Activated CD4-positive, alpha-beta T cell treated with anti-CD3 and anti-CD28 coated beads, Interleukin-2, amount 10 ng/mL, durations not matched to agents 7 days and 5 days (primary cell): ENCODE results near the gene DYNLT2B. TPM values are rescaled to one million over a fixed set of nuclear protein-coding genes. Genes with fewer than 3 reads are reported as not detected.
"Not testable (repeated sequence)": the region's sequence is repeated elsewhere in the genome, so short reads cannot be mapped to it uniquely, and the experiment has no call there.

Source experiments
- CTCF ChIA-PET: fragments of 350-600 bp; sonication (Branson Sonifier 250); formaldehyde crosslinking; loops from one replicate; lab custom pipeline; 2021; ENCODE audit warnings: antibody characterized with exemption; lab: Charles Lee
- POLR2A ChIA-PET: fragments of 350-600 bp; sonication (Branson Sonifier 250); formaldehyde crosslinking; loops from one replicate; lab custom pipeline; 2021; ENCODE audit warnings: antibody characterized with exemption; lab: Charles Lee
- DNase-seq: peaks from one replicate; pipeline ENCODE4 v3.0.0-alpha.2; 2020
- H3K27ac Mint-ChIP-seq: one replicate; pipeline ENCODE4 v1.8.0; 2021; ENCODE audit warnings: mild to moderate bottlenecking, moderate library complexity, mixed read lengths
- H3K27me3 Mint-ChIP-seq: one replicate; pipeline ENCODE4 v1.8.0; 2021; ENCODE audit warnings: mixed read lengths
- H3K36me3 Mint-ChIP-seq: one replicate; pipeline ENCODE4 v1.8.0; 2021; ENCODE audit warnings: low read depth, mixed read lengths
- H3K4me1 Mint-ChIP-seq: one replicate; pipeline ENCODE4 v1.8.0; 2021; ENCODE audit warnings: mixed read lengths
- H3K4me3 Mint-ChIP-seq: one replicate; pipeline ENCODE4 v1.8.0; 2021; ENCODE audit warnings: mild to moderate bottlenecking, moderate library complexity, mixed read lengths
- H3K9me3 Mint-ChIP-seq: one replicate; pipeline ENCODE4 v1.8.0; 2021; ENCODE audit warnings: mixed read lengths
- total RNA-seq, 2 experiments: library from RNA; stranded (reverse); gene quantifications; one replicate each; pipeline ENCODE4 v1.2.3, GENCODE V29; 2021

The DYNLT2B gene
- total RNA-seq = 10 to 100 TPM; 20.3 to 23.0 TPM

- H3K36me3 Mint-ChIP-seq = peaks cover 7% of the 10 kb centered on the region
- CTCF ChIA-PET = interaction anchor here (0.7 to 2.2 kb wide), 6 partner anchors 15 to 211 kb away, joined by 3 to 13 read pairs (median 3); no protein-coding TSS in a partner anchor
- H3K4me1 Mint-ChIP-seq = peaks cover 24% of the 10 kb centered on the region
- H3K9me3 Mint-ChIP-seq = no peaks in the 10 kb centered on the region
- POLR2A ChIA-PET = interaction anchor here (0.6 to 0.7 kb wide), 2 partner anchors 97 to 551 kb away, joined by 3 read pairs; no protein-coding TSS in a partner anchor
- H3K4me3 Mint-ChIP-seq = peak within 1 kb of the TSS; percentile 93
- no peaks in the 10 kb centered on the region for H3K27me3 Mint-ChIP-seq
- H3K27ac Mint-ChIP-seq = peak within 1 kb of the TSS; percentile 99
- peak; percentile 88 for DNase-seq
Measured at GRCh38 chr3:196317687-196318467, at the start of gene DYNLT2B. Gene DYNLT2B, minus strand, starts transcription at chr3:196318240. Its CDS starts 88 bp downstream, at chr3:196318152.

GRCh38 chr3:196365736-196366135, 47.7 kb upstream of the DYNLT2B start:
- H3K9me3 Mint-ChIP-seq = no peaks in the 10 kb centered on the region
- peaks cover 33% of the 10 kb centered on the region for H3K36me3 Mint-ChIP-seq
- no peaks in the 10 kb centered on the region for H3K27me3 Mint-ChIP-seq
- no peaks in the 10 kb centered on the region for H3K4me1 Mint-ChIP-seq
- ChIA-PET POLR2A (interaction anchor here (0.6 kb wide), 1 partner anchor 67 kb away, joined by 4 read pairs; no protein-coding TSS in a partner anchor), CTCF (interaction anchor here (0.6 to 1.0 kb wide), 4 partner anchors 58 to 293 kb away, joined by 3 to 6 read pairs (median 3); no protein-coding TSS in a partner anchor)
- no peak overlapping the region for H3K4me3 Mint-ChIP-seq
- no peak for DNase-seq
- H3K27ac Mint-ChIP-seq = no peak overlapping the region

- ChIA-PET CTCF (interaction anchor here (0.9 to 1.4 kb wide), 3 partner anchors 16 to 169 kb away, joined by 3 to 4 read pairs (median 3); no protein-coding TSS in a partner anchor), POLR2A (no interaction called here)
- H3K36me3 Mint-ChIP-seq = peaks cover 51% of the 10 kb centered on the region
- no peaks in the 10 kb centered on the region for H3K9me3 Mint-ChIP-seq
- peaks cover 14% of the 10 kb centered on the region for H3K4me1 Mint-ChIP-seq
- DNase-seq = no peak
- H3K4me3 Mint-ChIP-seq = no peak overlapping the region
- no peaks in the 10 kb centered on the region for H3K27me3 Mint-ChIP-seq
- H3K27ac Mint-ChIP-seq = no peak overlapping the region
Measured at GRCh38 chr3:196360586-196360985, 42.5 kb upstream of the DYNLT2B start.

- peak overlapping the region; percentile 9 for H3K27ac Mint-ChIP-seq
- peaks cover 56% of the 10 kb centered on the region for H3K36me3 Mint-ChIP-seq
- CTCF ChIA-PET = interaction anchor here (0.6 to 1.1 kb wide), 2 partner anchors 113 to 368 kb away, joined by 3 to 4 read pairs; no protein-coding TSS in a partner anchor
- H3K27me3 Mint-ChIP-seq, POLR2A ChIA-PET, H3K4me3 Mint-ChIP-seq, H3K9me3 Mint-ChIP-seq, DNase-seq: not testable (repeated sequence)
- H3K4me1 Mint-ChIP-seq = peaks cover 14% of the 10 kb centered on the region
Measured at GRCh38 chr3:196358540-196358939, 40.5 kb upstream of the DYNLT2B start.

- Mint-ChIP-seq H3K27ac (peak overlapping the region; percentile 63), H3K4me3 (no peak overlapping the region), H3K36me3 (peaks cover 56% of the 10 kb centered on the region), H3K27me3 (no peaks in the 10 kb centered on the region), H3K4me1 (peaks cover 14% of the 10 kb centered on the region), H3K9me3 (no peaks in the 10 kb centered on the region)
- CTCF ChIA-PET = interaction anchor here (0.6 kb wide), 2 partner anchors 368 to 1065 kb away, joined by 3 to 4 read pairs; no protein-coding TSS in a partner anchor
- peak; percentile 12 for DNase-seq
- POLR2A ChIA-PET = no interaction called here
Measured at GRCh38 chr3:196357905-196358304, 39.9 kb upstream of the DYNLT2B start.

- Mint-ChIP-seq H3K9me3 (no peaks in the 10 kb centered on the region), H3K27me3 (no peaks in the 10 kb centered on the region), H3K27ac (no peak overlapping the region), H3K4me1 (peaks cover 14% of the 10 kb centered on the region), H3K36me3 (peaks cover 49% of the 10 kb centered on the region), H3K4me3 (no peak overlapping the region)
- CTCF ChIA-PET = no interaction called here
- POLR2A ChIA-PET = no interaction called here
- no peak for DNase-seq
Measured at GRCh38 chr3:196356556-196356955, 38.5 kb upstream of the DYNLT2B start.

- ChIA-PET CTCF (no interaction called here), POLR2A (no interaction called here)
- H3K27me3 Mint-ChIP-seq = no peaks in the 10 kb centered on the region
- no peak for DNase-seq
- H3K27ac Mint-ChIP-seq = no peak overlapping the region
- no peak overlapping the region for H3K4me3 Mint-ChIP-seq
- H3K4me1 Mint-ChIP-seq = peaks cover 14% of the 10 kb centered on the region
- no peaks in the 10 kb centered on the region for H3K9me3 Mint-ChIP-seq
- H3K36me3 Mint-ChIP-seq = peaks cover 42% of the 10 kb centered on the region
Measured at GRCh38 chr3:196355668-196356067, 37.6 kb upstream of the DYNLT2B start.

- Mint-ChIP-seq H3K4me3 (no peak overlapping the region), H3K27ac (no peak overlapping the region), H3K36me3 (peaks cover 32% of the 10 kb centered on the region), H3K4me1 (peaks cover 11% of the 10 kb centered on the region), H3K9me3 (no peaks in the 10 kb centered on the region), H3K27me3 (no peaks in the 10 kb centered on the region)
- POLR2A ChIA-PET = no interaction called here
- DNase-seq = no peak
- CTCF ChIA-PET = interaction anchor here (0.7 to 0.9 kb wide), 2 partner anchors 9 to 34 kb away, joined by 3 to 4 read pairs; no protein-coding TSS in a partner anchor
Measured at GRCh38 chr3:196354132-196354531, 36.1 kb upstream of the DYNLT2B start.

GRCh38 chr3:196351541-196351940, 33.5 kb upstream of the DYNLT2B start:
- Mint-ChIP-seq H3K9me3 (no peaks in the 10 kb centered on the region), H3K4me1 (no peaks in the 10 kb centered on the region), H3K4me3 (no peak overlapping the region), H3K27ac (no peak overlapping the region), H3K27me3 (no peaks in the 10 kb centered on the region), H3K36me3 (peaks cover 29% of the 10 kb centered on the region)
- ChIA-PET CTCF (interaction anchor here (1.2 to 1.5 kb wide), 2 partner anchors 39 to 171 kb away, joined by 3 read pairs; no protein-coding TSS in a partner anchor), POLR2A (no interaction called here)
- DNase-seq = no peak

GRCh38 chr3:196350067-196350466, 32.0 kb upstream of the DYNLT2B start:
- no peak overlapping the region for H3K4me3 Mint-ChIP-seq
- H3K27me3 Mint-ChIP-seq = no peaks in the 10 kb centered on the region
- no peak for DNase-seq
- peaks cover 5% of the 10 kb centered on the region for H3K9me3 Mint-ChIP-seq
- H3K4me1 Mint-ChIP-seq = no peaks in the 10 kb centered on the region
- ChIA-PET POLR2A (no interaction called here), CTCF (interaction anchor here (1.6 kb wide), 1 partner anchor 12 kb away, joined by 4 read pairs; the partner anchor contains the start of gene TM4SF19)
- H3K27ac Mint-ChIP-seq = no peak overlapping the region
- peaks cover 21% of the 10 kb centered on the region for H3K36me3 Mint-ChIP-seq

- H3K4me3 Mint-ChIP-seq = no peak overlapping the region
- H3K4me1 Mint-ChIP-seq = no peaks in the 10 kb centered on the region
- peaks cover 5% of the 10 kb centered on the region for H3K9me3 Mint-ChIP-seq
- peaks cover 17% of the 10 kb centered on the region for H3K36me3 Mint-ChIP-seq
- ChIA-PET CTCF (no interaction called here), POLR2A (no interaction called here)
- no peak overlapping the region for H3K27ac Mint-ChIP-seq
- H3K27me3 Mint-ChIP-seq = no peaks in the 10 kb centered on the region
- DNase-seq = no peak
Measured at GRCh38 chr3:196348698-196349097, 30.7 kb upstream of the DYNLT2B start.

- no peaks in the 10 kb centered on the region for H3K4me1 Mint-ChIP-seq
- no peak overlapping the region for H3K27ac Mint-ChIP-seq
- ChIA-PET CTCF (interaction anchor here (1.3 kb wide), 1 partner anchor 16 kb away, joined by 3 read pairs; no protein-coding TSS in a partner anchor), POLR2A (interaction anchor here (0.6 kb wide), 1 partner anchor 97 kb away, joined by 3 read pairs; no protein-coding TSS in a partner anchor)
- H3K27me3 Mint-ChIP-seq = no peaks in the 10 kb centered on the region
- peaks cover 16% of the 10 kb centered on the region for H3K36me3 Mint-ChIP-seq
- H3K4me3 Mint-ChIP-seq = no peak overlapping the region
- H3K9me3 Mint-ChIP-seq = peaks cover 5% of the 10 kb centered on the region
- DNase-seq = no peak
Measured at GRCh38 chr3:196344663-196345062, 26.6 kb upstream of the DYNLT2B start.

- H3K27ac Mint-ChIP-seq, DNase-seq, H3K4me1 Mint-ChIP-seq, POLR2A ChIA-PET, H3K9me3 Mint-ChIP-seq, H3K27me3 Mint-ChIP-seq, H3K4me3 Mint-ChIP-seq: not testable (repeated sequence)
- peaks cover 16% of the 10 kb centered on the region for H3K36me3 Mint-ChIP-seq
- CTCF ChIA-PET = interaction anchor here (1.3 kb wide), 1 partner anchor 16 kb away, joined by 3 read pairs; no protein-coding TSS in a partner anchor
Measured at GRCh38 chr3:196343917-196344316, 25.9 kb upstream of the DYNLT2B start.
